HG03520 (cell line): ENCODE results near the gene DENND5B.
"Not testable (repeated sequence)": the region's sequence is repeated elsewhere in the genome, so short reads cannot be mapped to it uniquely, and the experiment has no call there.

Source experiments
- ATAC-seq: cut with Tn5 transposase; IDR thresholded peaks from one replicate; pipeline ENCODE4 v1.9.1; 2021; ENCODE audit warnings: mild to moderate bottlenecking, moderate library complexity; ENCODE audit not compliant: unreplicated experiment

Gene DENND5B

DNA sequence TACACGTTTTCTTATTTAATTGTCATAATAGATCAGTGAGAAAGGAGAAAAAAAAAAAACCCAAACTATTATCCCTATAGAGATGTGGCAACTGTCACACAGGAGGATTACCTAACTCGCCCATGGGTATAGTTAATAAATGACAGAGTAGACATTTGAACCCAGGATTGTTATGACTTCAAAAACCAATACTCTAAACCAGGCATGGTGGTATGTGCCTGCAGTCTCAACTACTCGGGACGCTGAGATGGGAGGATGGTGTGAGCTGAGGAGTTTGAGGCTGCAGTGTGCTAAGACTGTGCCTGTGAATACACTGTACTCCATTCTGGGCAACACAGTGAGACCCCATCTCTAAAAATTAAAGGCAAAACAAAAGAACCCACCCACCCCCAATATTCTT lies 114.5 kb downstream of the DENND5B start:
- ATAC-seq, result no peak

DNA sequence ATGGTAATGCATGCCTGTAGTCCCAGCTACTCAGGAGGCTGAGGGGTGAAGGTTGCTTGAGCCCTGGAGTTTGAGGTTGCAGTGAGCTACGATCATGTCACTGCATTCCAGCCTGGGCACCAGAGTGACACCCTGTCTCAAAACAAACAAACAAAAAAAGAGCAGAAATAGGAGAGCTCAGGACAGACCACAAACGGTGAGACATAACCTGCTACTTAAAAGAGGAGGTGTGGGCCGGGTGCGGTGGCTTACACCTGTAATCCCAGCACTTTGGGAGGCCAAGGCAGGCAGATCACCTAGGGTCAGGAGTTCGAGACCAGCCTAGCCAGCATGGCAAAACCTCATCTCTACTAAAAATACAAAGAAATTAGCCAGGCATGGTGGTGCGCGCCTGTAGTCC lies 115.3 kb downstream of the DENND5B start:
- not testable (repeated sequence) for ATAC-seq

DNA sequence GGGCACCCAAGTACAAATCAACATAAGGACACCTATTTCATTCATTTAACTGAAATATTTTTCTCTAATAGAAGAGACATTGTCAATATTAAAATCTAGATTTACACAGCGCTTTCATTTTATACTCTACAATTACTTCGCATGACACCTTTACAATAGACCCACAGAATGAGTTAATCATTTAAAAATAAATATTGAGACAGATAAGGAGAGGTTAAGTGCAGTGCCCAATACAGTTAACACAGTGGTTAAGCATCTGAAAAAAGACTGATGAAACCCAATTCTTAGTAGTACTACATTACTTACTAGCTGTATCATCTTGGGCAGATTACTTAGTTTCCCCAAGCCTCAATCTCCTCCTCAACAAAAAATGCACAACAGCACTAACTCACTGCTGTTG lies 116.2 kb downstream of the DENND5B start:
- ATAC-seq, result no peak

DNA sequence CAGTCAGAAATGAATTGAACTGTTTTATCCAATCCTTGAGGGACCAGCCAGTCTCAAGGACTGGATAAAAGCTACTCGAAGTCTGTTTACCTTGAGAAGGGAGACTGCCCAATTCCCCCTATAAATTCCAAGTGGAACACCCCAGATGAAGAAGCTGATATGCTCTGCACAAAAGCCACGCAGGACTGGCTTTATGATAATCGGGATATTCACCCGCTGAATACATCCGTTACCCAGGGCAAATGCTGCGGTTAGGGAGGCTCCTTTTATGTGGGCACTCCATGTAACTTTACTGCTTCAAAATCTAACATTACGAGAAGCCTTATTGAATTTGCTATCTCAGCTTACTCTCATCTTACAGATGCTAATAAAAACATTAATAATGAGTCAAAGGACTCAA lies 119.1 kb downstream of the DENND5B start:
- no peak for ATAC-seq

DNA sequence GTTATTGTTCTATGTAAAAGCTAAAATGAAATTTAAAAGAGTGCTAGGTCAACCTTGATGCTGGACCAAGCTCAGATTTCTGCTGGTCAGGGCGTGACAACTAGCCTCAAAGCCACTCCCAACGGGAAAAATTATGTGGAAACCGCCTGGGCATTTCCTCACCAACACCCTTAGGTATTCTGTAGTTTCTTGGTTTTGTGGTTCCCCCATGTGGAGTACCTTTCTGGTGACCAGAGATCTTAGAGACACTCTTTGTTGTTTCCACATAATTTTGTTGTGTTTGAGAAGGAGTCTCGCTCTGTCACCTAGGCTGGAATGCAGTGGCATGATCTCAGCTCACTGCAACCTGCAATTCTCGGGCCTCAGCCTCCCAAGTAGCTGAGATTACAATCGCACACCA lies 119.9 kb downstream of the DENND5B start:
- no peak for ATAC-seq

DNA sequence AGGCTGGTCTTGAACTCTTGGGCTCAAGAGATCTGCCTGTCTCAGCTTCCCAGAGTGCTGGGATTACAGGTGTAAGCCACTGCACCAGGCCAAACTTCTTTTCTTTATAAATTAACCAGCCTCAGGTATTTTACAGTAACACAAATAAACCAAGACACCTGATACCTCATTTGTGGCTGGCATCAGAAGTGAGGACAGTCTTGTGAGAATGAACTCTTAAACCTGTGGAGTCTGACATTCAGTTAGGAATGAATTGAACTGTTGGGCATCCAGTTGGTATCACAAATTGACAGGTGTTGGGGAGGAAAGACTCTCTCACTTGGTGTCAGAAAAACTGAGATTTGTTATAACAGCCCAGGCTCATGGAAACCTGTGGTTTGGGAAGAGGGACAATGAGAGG lies 120.5 kb downstream of the DENND5B start:
- ATAC-seq, result no peak

DNA sequence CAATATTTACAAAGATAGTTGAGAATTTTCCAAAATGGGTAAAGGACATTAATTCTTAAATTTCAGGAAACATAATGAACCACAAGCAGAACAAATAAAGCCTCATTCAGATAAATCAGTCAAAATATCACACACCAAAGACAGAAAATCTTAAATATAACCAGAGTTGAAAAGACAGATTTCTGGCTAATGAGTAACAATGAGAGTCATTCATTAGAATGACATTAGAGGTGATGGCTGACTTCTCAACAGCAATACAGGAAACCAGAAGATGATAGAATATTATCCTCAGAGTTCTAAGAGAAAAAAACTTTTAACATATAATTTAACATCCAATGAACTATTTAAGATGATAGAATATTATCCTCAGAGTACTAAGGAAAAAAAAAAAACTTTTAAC lies 124.2 kb downstream of the DENND5B start:
- ATAC-seq, result no peak

DNA sequence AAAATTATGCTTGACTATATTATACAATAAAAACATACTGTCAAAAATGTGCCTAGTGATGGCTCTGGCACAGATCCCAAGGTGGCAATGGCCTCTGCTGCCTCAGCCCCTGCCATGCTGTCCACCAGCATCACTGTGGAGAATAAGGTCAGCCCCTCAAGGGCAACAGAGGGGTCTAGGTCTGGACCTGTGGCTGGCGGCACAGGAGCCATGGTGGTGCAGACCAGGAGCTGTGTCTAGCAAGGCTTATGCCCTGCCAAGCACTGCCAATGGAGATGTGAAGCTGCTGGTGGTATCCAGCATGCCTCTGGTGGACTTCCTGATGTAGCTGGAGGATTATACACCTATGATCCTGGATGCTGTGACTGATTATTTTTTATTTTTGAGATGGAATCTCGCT lies 125.9 kb downstream of the DENND5B start:
- no peak for ATAC-seq

DNA sequence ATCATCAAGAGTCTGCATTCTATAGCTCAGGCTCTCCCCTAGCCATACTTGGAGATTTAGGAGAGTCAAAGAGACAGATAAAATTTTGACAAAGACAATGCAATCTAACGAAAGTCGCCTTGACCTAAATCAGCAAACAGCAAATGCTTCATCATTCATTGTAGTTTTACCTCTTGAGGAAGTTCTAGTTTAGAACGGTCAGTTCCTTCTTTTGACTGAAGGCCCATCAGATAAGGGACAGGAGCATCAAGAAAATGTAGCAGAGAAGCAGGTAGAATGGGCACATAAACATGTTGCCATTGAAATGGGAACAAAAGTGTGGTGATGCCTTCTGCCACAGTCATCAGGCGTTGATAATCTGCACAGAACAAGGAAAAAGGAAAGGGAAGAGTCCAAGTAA lies 130.9 kb downstream of the DENND5B start:
- no peak for ATAC-seq

DNA sequence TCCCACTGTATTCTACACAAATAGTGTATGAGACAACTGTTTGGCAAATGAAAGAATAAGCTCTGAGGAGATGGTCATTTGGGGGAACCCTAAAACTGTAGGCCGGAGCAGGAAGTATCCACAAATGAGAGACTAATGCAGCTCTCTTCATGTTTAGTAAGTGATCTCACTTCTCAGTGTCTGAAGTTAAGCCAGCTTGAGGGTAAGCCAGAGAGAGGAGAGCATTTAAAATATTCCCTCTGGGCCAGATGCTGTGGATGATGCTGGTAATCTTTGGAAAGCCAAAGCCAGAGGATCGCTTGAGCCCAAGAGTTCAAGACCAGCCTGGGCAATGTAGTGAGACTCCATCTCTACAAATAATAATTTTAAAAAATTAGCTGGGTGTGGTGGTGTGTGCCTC lies 134.4 kb downstream of the DENND5B start:
- ATAC-seq, result no peak

DNA sequence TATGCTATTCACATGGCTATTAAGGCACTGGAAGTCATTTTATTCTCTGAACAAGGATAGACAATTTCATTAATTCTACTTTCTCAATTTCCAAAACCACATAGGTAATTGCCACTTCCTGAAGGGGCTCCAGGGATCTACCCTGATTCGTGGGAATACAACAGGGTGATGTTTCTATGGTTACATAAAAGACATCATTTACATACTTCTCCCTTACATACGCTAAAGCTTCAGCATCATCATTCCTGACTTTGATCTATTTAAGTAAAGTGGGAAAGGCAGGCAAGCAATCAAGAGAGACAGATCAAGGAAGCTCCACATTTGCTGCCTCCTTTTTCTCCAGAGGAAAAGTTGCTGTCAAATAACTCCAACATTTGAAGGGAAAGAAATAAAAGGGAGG lies 146.2 kb downstream of the DENND5B start:
- ATAC-seq, result no peak

DNA sequence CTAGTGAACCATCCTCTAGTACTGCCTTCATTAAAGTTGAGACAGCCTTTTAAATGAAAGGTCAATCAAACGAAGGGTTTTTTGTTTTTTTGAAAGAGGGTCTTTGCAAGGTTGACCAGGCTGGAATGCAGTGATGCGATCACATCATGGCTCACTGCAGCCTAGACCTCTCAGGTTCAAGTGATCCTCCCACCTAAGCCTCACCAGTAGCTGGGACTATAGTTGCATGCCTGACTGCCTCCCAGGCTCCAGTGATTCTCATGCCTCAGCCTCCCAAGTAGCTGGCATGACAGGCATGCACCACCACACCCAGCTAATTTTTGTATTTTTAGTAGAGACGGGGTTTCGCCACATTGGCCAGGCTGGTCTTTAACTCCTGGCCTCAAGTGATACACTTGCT lies 150.3 kb downstream of the DENND5B start:
- ATAC-seq, result no peak

DNA sequence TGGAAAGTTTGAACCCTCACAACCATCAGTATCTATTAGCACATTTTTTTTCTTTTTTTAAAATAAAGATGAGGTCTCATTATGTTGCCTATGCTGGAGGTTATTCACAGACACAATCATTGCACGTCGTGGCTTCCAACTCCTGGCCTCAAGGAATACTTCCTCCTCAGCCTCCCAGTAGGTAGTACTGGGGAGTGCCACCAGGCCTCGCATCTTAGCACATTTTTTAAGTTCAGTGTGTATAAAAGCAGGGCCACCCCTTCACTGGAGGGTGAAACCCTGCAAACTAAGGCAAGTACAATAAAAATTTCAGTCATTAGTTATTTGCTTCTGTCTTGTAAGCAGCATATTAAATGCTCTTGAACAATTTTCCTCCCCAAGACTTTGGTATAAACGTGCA lies 150.8 kb downstream of the DENND5B start:
- no peak for ATAC-seq

DNA sequence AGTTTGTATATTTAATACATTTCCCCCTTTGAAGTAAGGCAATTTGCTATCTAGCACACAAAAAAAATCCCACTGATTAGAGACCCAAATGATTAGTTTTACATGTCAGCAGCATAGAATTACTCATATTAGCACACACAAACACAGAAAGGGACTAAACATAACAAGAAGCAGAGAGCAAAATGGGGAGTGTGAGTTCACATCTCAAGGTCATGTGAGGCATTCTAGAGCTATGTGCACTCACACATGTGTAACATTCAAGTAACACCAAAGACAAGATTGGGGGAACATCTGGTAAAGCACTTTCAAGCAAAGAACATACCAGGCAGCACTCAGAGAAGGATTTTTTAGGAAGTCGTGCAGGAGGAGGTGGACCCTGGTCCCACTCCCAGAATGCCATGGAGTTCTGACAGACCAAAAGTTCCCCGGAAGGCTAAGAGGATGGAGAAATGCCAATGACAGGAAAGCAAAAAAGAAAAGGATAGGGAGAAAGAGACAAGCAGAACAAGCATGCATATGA lies 159.2 kb downstream of the DENND5B start:
- no peak for ATAC-seq

DNA sequence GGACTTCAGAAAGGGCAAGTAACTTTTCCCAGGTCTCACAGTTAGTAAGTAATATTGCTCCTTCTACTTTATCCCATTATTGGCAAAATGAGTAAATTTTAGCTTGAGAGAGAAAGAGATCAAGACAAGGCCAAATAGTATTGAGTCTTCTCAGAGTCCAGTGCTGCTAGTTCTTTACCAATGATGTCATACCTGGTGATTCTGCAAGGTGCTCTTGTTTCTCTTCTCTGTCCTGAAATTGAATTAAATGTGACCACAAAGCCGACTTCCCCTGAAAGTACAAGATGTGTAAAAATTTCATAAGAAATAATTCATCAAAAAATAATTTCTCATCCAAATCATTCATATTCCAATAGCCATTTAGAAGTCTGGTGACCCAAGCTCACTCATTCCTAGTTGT lies 167.5 kb downstream of the DENND5B start:
- ATAC-seq, result no peak

DNA sequence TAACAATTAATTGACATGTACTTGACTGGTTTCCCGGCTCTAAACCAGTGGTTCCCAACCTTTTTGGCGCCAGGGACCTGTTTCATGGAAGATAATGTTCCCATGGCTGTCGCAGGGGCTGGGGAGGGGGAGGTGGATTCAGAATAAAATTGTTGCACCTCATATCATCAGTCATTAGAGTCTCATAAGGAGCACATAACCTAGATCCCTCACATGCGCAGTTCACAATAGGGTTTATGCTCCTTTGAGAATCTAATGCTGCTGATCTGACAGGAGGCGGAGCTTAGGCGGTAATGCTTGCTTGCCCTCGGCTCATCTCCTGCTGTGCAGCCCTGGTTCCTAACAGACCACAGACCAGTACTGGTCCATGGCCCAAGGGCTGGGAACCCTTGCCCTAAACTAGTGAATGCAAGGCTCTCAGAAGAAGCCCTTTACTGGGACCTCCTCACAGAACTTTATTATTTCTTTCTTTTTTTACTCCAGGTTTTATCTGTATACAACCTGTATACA lies 178.6 kb downstream of the DENND5B start:
- no peak for ATAC-seq

DNA sequence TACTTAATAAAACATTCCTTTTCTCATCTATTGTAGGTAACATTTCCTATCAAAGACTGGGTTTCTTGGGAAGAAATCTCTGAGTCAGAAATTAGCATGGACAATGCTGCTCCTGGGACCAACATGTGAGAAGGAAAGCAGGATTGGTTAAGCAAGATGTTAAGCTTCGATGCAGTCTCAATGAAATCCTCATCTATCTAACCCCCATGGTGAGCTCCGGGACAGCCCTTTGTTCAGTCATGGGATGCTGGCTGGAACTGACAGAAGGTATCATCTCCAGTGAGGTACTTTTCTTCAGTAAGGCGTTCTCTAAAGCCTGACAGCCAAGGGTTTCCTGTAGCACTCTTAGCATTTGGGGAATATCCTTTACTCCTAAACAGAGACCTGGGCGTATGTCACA lies 182.2 kb downstream of the DENND5B start:
- no peak for ATAC-seq

DNA sequence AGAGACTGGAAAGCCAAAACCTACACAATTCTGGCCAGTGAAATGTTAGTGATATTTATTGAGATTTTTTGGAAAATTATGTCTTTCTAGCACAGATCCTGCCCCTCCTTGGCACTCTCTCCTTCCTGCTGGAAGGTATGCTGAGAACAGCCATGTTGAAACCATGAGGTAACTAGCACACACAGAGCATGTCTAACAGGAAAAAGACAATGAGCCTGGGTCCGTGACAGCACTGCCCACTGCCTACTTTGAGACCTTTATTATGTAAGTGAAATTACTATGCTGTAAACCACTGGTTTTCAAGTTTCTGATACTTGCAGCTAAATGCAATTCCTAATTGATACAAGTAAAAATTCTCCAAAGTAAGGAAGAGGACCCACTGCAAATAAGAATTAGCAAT lies 183.4 kb downstream of the DENND5B start:
- ATAC-seq, result no peak

DNA sequence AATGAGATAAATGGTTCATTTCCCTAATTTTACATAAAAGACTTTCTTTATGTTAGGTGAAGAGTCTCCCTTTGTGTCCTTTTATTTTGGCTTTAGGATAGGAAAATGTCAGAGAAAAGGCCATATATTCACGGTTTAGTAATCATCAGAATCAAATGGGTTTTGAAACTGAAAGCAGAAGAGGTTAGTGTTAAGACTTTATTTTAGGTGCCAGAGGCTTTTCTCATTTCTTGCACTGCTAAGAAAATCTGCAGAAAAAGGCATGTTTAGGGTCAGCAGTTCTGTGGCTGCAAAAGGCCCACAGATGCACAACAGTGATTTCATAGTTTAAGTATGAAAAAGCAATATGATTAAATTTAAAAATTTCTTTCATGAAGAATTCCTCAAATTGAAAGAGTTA lies 184.6 kb downstream of the DENND5B start:
- ATAC-seq, result peak; percentile 60

DNA sequence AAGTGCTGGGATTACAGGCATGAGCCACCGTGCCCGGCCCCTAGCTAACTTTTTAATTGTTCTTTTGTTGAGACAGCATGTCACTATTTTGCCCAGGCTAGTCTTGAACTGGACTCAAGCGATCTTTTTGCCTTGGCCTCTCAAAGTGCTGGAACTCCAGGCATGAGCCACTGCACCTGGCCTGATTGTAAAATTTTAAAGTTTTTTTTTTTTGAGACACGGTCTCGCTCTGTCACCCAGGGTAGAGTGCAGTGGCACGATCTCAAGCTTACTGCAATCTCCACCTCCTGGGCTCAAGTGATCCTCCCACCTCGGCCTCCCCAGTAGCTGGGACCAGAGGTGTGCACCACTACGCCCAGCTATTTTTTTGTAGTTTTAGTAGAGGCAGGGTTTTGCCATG lies 185.9 kb downstream of the DENND5B start:
- ATAC-seq, result no peak

DNA sequence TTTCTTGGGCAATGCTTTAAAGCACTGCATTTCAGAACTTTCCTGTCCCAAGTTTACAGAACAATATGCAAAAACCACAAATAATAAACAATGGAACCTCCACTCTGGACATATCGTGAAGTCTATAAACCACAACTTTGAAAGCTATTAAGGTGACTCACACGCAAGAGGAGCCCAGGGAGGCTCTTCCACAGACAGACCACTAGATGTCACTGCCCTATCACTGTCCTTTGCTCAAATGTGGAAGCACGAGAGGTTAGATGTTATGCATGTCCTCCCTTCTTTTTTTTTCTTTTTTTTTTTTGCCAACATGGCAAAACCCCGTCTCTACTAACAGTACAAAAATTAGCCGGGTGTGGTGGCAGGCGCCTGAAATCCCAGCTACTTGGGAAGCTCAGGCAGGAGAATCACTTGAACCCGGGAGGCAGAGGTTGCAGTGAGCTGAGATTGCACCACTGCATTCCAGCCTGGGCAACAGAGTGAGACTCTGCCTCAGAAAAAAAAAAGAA lies 187.8 kb downstream of the DENND5B start:
- ATAC-seq, result peak; percentile 83

DNA sequence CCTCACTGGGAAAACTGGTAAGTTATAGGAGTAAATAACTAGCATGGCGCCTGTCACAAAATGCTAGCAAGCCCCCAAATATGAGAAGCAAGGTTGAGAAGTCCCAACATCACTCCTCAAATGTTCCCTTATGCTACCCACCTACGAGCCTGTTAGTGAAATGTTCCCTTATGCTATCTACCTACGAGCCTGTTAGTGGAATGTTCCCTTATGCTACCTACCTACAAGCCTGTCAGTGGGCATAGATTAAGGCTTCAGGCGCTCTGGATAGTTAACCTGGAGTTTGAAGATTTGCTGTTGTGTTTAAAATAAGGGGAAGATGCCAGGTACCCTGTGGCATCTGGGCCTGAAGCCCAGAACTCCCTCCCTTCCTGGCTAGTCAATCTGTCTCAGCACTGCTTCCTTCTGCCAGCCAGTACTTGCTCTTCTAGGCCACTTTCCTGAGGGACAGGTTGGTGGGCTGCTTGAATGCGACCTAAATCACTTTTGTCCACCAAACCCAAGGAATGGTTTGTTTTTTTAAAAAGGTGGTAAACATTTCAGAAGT lies 197.9 kb downstream of the DENND5B start:
- no peak for ATAC-seq

DNA sequence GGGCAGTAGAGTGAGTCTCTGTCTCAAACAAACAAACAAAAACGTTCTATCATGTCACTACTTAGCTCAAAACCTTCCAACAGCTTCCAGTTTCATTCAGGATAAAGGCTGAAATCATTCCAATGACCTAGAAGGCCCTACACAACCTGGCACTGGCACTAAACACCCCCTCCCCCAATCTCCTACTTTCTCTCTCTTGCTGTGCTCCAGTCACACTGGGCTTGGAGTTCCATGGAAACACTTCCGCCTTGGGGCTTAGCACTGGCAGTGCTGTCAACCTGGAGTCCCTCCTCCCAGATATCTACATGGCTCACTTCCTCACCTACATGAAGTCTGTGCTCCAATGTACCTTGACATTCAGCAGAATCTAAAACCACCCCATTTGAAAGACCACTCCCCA lies 199.9 kb downstream of the DENND5B start:
- ATAC-seq, result no peak
